ENCODE data around the gene PAX5. TPM values are rescaled to one million over a fixed set of nuclear protein-coding genes. Genes with fewer than 3 reads are reported as not detected.

PAX5 gene
- total RNA-seq, 1 donor from 2014 or later, result 1.3 TPM

- TF ChIP-seq, protein P1, sequence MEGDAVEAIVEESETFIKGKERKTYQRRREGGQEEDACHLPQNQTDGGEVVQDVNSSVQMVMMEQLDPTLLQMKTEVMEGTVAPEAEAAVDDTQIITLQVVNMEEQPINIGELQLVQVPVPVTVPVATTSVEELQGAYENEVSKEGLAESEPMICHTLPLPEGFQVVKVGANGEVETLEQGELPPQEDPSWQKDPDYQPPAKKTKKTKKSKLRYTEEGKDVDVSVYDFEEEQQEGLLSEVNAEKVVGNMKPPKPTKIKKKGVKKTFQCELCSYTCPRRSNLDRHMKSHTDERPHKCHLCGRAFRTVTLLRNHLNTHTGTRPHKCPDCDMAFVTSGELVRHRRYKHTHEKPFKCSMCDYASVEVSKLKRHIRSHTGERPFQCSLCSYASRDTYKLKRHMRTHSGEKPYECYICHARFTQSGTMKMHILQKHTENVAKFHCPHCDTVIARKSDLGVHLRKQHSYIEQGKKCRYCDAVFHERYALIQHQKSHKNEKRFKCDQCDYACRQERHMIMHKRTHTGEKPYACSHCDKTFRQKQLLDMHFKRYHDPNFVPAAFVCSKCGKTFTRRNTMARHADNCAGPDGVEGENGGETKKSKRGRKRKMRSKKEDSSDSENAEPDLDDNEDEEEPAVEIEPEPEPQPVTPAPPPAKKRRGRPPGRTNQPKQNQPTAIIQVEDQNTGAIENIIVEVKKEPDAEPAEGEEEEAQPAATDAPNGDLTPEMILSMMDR (IDR thresholded peaks at IDR 0.05; ENCODE audit: unreplicated experiment), result peak; percentile 22
- H3K4me3 Mint-ChIP-seq (ENCODE audit: unreplicated experiment), result no peak overlapping the region
- peaks cover 11% of the 10 kb centered on the region for H3K27me3 Mint-ChIP-seq (ENCODE audit: unreplicated experiment)
- no peak for DNase-seq (ENCODE audit: low spot score)
- no peak overlapping the region for H3K27ac Mint-ChIP-seq (ENCODE audit: unreplicated experiment)
- peaks cover 8% of the 10 kb centered on the region for H3K4me1 Mint-ChIP-seq (ENCODE audit: unreplicated experiment)
- no peaks in the 10 kb centered on the region for H3K9me3 Mint-ChIP-seq (ENCODE audit: unreplicated experiment)
- H3K36me3 Mint-ChIP-seq (ENCODE audit: low read depth, unreplicated experiment), result no peaks in the 10 kb centered on the region
Observed at GRCh38 chr9:36866840-36867239, 167.2 kb downstream of the PAX5 start.

DNA sequence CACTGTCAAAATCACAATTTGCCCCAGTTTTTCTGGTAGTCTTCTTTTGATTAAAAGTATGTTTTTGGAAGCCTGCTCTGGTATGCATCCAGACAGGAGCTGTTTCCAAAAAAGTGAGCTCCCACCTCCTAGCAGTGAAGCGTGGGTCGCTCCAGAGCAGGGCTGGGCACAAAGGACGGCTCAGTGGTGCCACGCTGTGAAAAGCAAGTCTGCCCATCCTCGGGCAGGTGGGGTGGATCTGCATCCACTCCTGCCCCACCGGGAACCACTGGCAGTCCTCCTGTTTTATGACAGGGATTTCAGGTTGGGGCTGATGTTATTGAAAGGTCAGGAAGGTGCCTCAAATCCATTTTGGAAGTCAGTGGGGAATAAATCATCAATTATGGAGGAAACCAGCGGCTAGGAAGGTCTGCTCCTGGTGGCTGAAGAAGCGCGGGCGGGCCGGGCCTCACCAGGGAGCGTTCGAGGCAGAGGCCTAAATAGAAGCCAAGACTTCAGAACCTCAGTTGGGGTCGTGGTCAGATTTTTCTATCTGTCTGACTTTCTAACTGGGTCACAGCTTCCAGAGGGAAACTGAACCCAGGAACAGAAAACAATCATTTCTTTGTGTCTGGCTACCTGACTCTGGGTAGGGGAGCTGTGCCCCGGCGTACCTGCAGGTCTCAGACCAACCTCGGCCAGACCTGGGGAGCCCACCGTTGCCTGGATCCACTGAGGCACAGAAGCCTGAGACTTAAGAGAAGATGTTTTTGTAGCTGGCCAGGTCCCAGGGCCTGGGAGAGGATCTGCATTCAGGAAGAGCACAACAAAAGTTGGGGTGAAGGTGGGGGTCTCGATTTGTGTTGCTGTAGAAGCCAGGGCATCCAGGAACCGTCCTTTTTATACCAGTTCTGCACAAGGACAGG lies 168.1 kb downstream of the PAX5 start:
- TF ChIP-seq, protein P1 (IDR thresholded peaks at IDR 0.05; ENCODE audit: unreplicated experiment), result no peak
- no peak for DNase-seq (ENCODE audit: low spot score)
- peaks cover 8% of the 10 kb centered on the region for H3K4me1 Mint-ChIP-seq (ENCODE audit: unreplicated experiment)
- peaks cover 11% of the 10 kb centered on the region for H3K27me3 Mint-ChIP-seq (ENCODE audit: unreplicated experiment)
- no peak overlapping the region for H3K27ac Mint-ChIP-seq (ENCODE audit: unreplicated experiment)
- no peaks in the 10 kb centered on the region for H3K36me3 Mint-ChIP-seq (ENCODE audit: low read depth, unreplicated experiment)
- H3K4me3 Mint-ChIP-seq (ENCODE audit: unreplicated experiment), result no peak overlapping the region
- no peaks in the 10 kb centered on the region for H3K9me3 Mint-ChIP-seq (ENCODE audit: unreplicated experiment)

DNA sequence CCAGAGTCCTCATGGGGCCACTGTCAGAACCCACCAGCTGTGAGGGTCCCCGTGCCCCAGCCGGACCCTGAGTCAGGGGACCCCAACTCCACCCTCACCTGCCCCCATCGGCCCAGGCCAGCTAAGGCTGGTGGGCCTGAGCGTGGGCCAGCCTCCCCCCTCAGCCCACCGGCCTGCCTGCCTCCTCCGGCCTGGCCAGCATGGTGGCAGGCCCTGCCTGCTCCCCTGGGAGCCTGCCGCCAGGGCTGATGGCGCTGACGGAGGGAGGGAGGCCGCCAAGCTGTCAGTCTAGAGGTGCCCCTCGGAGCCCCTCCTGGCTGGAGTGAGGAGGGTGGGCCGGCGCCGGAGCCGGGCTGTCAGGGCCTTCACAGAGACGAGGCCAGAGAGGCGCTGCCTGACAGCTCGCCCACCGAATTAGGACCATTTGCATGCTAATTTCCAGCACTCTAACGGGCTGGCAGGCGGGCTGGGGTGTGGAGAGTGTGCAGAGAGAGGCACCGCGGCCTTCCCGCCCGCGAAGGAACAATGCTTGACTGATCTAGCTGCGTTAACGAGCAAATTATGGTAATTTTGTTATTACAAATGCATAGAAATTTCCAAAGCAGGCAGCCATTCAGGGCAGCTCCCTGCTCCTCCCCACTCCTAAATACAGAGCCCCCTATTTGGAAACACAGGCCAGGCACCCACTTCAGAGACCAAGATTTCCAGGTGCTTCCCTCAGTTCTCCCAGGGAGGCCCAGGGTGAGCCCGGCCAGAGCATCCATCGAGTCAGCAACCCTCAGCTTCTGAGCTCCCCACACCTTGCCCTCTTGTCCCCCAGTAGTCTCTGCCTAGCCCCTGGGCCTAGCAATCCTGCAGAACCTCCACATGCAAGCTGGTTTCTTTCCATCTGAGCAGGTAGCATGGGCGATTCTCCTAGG lies 169.3 kb downstream of the PAX5 start:
- Mint-ChIP-seq H3K36me3 (ENCODE audit: low read depth, unreplicated experiment) (no peaks in the 10 kb centered on the region), H3K4me1 (ENCODE audit: unreplicated experiment) (peaks cover 8% of the 10 kb centered on the region), H3K27ac (ENCODE audit: unreplicated experiment) (no peak overlapping the region), H3K27me3 (ENCODE audit: unreplicated experiment) (peaks cover 11% of the 10 kb centered on the region), H3K9me3 (ENCODE audit: unreplicated experiment) (no peaks in the 10 kb centered on the region), H3K4me3 (ENCODE audit: unreplicated experiment) (no peak overlapping the region)
- no peak for DNase-seq (ENCODE audit: low spot score)
- TF ChIP-seq, protein P1 (IDR thresholded peaks at IDR 0.05; ENCODE audit: unreplicated experiment), result no peak

DNA sequence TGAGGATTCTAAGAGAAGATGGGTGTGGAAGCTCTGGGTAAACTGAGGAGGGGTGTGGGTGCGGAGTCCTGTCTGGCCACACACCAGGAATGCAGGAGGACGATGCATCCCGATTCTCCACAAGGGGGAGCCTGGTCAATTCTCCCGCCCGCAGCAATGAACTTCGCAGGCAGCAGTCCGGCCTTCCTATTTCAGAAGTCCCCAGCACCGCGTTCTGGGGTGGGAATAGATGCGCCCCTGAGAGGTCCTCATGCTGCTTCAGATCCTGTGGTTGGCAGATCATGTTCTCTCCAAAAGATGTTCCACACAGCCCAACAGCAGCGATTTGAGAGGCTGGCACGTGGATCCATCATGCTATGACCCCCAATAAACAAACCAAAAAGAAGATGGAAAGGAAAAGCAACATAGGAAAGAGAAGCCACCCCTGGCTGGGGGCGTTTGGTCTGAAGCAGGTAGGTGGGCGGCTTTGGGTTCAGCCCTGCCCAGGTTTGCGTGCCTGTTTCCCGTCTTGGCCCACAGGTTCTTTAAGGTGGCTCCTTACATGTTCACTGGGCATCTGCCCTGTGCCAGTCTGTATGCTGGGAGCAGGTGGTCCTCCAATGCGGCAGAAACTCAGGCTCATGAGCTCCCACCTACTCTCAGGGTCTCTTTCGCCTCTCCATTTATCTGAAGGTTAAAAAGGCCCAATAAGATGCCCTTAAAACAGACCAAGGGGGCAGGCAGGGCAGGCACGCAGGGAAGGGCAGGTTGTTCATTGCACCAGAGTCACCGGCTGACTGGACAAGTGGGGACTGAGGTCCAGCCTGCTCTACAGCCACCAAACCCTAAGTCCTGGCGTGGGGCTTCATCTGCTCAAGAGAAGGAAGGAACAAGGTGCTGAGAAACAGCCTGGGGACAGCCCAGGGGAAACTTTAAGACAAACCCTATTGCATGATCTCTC lies 171.6 kb downstream of the PAX5 start:
- Mint-ChIP-seq H3K4me1 (ENCODE audit: unreplicated experiment) (no peaks in the 10 kb centered on the region), H3K27me3 (ENCODE audit: unreplicated experiment) (peaks cover 3% of the 10 kb centered on the region), H3K27ac (ENCODE audit: unreplicated experiment) (no peak overlapping the region), H3K36me3 (ENCODE audit: low read depth, unreplicated experiment) (no peaks in the 10 kb centered on the region), H3K4me3 (ENCODE audit: unreplicated experiment) (no peak overlapping the region), H3K9me3 (ENCODE audit: unreplicated experiment) (no peaks in the 10 kb centered on the region)
- DNase-seq (ENCODE audit: low spot score), result peak; percentile 65
- TF ChIP-seq, protein P1 (IDR thresholded peaks at IDR 0.05; ENCODE audit: unreplicated experiment), result peak; percentile 59

Measured in endothelial cell (in vitro differentiated cells).